GM19025 (cell line): Measurements from ENCODE around the gene ROM1.
A peak's percentile ranks its signal among the peaks of the same experiment; 100 is the strongest.
"Not testable (repeated sequence)": the region's sequence is repeated elsewhere in the genome, so short reads cannot be mapped to it uniquely, and the experiment has no call there.

Source experiments
- ATAC-seq: cut with Tn5 transposase; IDR thresholded peaks from one replicate; pipeline ENCODE4 v1.9.1; 2021; ENCODE audit warnings: mild to moderate bottlenecking, low read depth, moderate library complexity; ENCODE audit not compliant: unreplicated experiment

ROM1 gene

DNA sequence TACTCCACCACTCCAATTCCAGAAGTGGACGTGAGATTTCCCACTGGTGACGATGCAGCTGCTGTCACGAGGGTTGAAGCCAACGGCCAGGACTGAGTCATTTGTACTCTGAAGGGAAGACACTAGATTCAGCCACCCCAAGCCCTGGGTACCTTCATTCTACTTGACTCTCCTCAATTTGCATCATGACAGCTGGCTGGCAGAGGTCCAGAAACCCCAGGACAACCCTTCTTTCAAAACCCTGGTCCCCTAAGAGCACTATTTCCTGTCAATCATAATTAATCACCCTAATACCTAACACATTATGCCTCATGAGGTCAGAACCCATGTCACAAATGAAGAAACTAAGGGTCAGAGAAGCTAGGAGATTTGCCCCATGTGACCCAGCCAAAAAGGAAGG, 5.3 kb upstream of the ROM1 start:
- no peak for ATAC-seq

DNA sequence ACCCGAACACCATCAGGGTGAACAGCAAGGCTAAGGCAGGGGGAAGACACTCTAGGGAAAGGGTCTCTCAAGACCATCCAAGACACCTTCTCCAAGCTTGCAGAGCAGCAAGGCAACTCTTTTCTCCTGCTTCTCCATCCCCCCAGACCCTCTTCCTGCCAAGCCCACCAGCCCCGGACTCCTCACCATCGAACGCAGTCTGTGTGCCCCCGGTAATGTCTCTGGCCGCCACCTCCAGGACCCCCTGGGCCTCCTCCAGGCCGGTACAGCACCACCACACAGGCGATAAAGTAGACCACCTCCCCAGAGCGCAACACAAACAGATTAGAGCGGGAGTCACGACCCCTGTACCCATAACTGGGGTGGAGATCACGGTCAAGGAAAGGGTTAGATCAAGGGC, 4.3 kb upstream of the ROM1 start:
- ATAC-seq = no peak

GRCh38 chr11:62610403-62610802, 2.7 kb upstream of the ROM1 start:
- ATAC-seq = no peak

- no peak for ATAC-seq
Measured at GRCh38 chr11:62610814-62611704, 2.0 kb upstream of the ROM1 start.

DNA sequence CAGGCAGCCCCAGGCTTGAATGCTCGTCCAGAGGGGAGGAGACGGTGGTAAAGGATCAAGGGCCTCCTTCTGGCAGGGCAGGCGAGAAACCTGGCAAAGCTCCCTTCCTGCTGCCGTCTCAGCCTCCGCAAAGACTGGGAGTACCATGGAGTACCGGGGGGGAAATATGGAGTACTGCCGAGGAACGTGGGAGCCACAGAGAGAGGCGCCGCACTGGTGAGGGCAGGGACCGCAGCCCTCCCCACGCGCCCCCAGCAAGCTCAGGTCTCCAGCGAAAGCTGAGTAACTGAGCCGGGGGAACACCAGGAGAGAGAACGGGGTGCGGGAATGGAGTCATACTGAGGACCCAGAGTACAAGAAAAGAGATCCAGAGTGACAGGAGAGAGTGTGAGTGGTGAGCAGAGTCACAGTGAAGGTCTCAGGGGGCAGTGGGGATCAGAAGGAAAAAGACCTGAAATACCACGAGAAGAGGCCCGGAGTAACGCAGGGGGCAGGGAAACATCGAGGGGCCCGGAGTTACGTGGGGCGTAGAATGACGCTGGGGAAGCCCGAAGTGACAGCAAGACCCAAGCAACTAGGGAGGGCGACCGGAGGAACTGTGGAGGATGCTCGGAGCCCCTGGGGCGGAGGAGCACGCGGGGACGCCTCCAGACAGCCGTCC, 1.2 kb upstream of the ROM1 start:
- peak; percentile 18 for ATAC-seq

DNA sequence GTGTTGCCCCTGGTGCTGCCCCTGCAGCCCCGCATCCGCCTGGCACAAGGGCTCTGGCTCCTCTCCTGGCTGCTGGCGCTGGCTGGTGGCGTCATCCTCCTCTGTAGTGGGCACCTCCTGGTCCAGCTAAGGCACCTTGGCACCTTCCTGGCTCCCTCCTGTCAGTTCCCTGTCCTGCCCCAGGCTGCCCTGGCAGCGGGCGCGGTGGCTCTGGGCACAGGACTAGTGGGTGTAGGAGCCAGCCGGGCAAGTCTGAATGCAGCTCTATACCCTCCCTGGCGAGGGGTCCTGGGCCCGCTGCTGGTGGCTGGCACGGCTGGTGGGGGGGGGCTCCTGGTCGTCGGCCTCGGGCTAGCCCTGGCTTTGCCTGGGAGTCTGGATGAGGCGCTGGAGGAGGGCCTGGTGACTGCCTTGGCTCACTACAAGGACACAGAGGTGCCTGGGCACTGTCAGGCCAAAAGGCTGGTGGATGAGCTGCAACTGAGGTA, 278 bp downstream of the ROM1 start:
- ATAC-seq = no peak

GRCh38 chr11:62614275-62614674, 1.2 kb downstream of the ROM1 start:
- no peak for ATAC-seq

- ATAC-seq = no peak
Measured at GRCh38 chr11:62615521-62615920, 2.5 kb downstream of the ROM1 start.

DNA sequence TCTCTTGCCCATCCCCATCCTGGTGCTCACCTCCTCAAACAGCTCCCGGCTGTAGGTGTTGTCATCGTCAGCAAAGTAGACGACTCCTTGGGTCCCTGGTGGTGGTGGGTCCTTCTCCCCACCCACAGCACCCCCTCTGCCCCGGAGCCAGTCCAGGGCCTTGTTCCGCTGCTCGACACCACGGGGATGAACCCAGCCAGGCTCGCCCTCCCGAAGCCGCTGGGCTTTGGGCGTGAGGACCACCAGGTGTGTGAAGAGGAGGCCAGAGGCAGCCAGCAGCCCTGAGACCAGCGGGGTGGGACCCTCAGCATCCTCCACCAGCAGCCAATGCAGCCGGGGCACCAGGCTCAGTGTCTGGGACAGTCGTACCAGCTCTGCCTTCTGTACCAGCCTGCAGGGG, 3.9 kb downstream of the ROM1 start:
- ATAC-seq = not testable (repeated sequence)

DNA sequence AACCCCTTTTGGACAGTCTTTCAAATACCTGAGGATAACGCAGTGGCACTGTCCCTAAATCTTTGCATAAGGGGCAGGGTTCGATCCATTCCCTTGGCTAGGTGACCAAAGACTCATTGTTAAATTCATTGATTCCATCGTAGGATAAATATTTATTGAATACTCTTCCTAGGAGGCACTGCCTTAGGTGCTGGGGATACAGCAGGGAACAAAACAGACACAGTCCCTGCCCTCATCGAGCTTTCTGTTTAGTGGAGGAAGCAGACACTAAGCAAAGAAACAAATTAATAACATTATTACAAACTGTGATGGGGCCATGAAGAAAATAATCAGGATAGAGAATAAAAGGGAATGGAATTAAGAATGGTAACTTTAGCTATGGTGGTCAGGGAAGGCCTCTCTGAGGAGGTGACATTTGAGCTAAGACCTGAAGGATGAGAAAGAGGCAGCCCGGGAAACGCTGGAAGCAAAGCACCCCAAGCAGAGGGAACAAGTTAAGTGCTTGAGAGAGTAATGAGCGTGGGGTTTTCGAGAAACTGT, 8.0 kb downstream of the ROM1 start:
- no peak for ATAC-seq

- peak; percentile 96 for ATAC-seq
Measured at GRCh38 chr11:62621567-62622470, 8.8 kb downstream of the ROM1 start, which contains the start of gene B3GAT3. Gene B3GAT3, minus strand, starts transcription at chr11:62621986. Its CDS starts 39 bp downstream, at chr11:62621947.

GRCh38 chr11:62622476-62623089, 9.5 kb downstream of the ROM1 start:
- ATAC-seq = no peak

DNA sequence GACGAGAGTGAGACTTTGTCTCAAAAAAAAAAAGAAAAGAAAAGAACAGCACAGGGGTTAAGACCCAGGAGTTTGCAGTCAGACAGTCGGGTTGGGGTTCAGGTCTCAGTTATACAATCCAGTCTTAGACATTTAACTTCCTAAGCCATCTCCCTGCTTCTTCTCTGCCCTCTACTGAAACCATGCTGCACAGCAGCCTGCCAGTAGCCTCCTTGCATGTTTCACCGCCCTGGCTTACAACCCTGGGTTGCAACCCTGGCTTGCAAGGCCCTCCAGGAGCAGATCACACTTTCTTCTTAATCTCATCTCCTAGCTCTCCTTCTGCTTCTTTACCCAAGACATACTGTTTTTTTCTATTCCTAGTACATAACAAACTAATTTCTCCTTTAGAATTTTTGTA, 14.7 kb downstream of the ROM1 start:
- ATAC-seq = no peak

DNA sequence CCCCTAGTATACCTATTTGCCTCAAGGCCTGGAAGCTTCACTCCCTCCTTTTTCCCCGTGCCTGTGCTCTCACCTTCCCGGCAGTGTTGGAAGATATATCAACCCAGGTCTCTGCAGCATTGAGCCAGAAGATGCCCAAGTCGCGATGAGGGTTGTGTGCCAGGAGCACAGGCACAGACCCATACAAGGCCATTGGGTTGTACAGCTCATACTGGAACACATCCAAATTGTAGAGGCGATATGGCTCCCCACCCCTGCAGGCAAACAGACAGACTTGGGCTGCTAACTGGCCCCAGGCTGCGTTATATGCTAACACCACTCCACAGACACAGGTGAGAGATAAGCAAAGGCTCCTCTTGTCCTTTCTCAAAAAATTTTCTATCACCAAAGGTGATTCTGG, 19.4 kb downstream of the ROM1 start:
- ATAC-seq = no peak

- no peak for ATAC-seq
Measured at GRCh38 chr11:62644220-62644619, 31.2 kb downstream of the ROM1 start.

DNA sequence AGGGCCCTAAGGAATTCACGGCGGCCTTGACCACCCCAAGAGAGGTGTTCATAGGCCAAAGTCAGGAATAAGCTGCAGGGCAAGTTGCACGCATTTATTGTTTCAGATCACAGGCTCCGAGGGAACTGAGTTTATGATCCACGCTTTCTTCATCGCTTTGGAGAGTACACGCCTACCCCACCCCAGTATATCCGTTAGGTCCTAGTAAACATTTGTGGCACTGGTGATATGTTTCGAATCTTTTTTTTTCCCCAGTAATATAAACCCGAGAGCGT, 32.6 kb downstream of the ROM1 start:
- no peak for ATAC-seq

- peak; percentile 88 for ATAC-seq
Measured at GRCh38 chr11:62645946-62646824, 33.1 kb downstream of the ROM1 start, which contains the start of gene GANAB. Gene GANAB, minus strand, starts transcription at chr11:62646613. Its CDS starts 14 bp downstream, at chr11:62646599.

DNA sequence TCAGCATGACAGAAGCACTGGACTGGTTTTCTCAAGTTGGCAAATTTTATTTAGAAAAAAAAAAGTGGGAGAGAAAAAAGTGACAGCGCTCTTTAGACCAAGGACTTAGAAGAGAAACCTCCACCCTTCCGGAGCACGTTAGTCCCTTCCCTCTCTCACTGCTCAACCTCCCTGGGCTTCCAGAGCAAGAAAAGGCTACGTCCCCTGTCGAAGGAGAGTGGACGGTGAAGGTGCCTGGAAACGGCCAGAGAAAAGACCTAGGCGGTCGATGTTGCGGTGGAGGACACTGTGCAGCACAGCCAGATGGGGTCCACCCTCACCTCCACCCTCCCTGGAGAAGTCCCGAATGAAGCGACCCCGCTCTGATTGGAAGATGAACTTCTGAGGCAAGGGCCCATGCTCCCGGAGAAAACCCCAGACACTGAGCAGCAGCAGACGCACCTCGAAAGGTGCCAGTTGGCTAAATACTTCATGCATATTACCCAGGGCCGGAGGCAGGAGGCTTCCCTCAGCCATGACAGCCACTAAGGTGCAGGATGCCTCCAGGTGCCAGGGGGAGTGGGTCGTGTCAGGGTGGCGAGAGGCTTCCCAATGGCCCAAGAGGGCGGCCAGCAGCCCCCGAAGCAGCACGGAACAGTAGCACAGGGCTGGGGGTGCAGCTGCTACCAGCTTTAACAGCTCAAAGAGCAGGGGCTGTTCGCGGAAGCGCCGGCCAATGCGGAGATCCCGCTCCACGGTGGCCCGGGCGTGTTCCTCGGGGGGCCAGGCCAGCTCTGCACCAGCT, 34.0 kb downstream of the ROM1 start:
- no peak for ATAC-seq
